Sigmoid colon (tissue), 7 donors: Measurements from ENCODE around the gene RPN2. TPM values are rescaled to one million over a fixed set of nuclear protein-coding genes. Genes with fewer than 3 reads are reported as not detected.

Experiments
- DNase-seq: peaks from one replicate; pipeline ENCODE4 v3.0.0-alpha.2; 2019
- H3K27ac ChIP-seq, 4 donors: fragments of 200-600 bp; sonication (generic); one replicate each; pipeline ENCODE4 v1.5.1; 2016 to 2019; ENCODE audit warnings: mild to moderate bottlenecking in 1 of 4
- H3K27me3 ChIP-seq, 3 donors: fragments of 200-600 bp; sonication (generic); one replicate each; pipeline ENCODE4 v1.5.1; 2019; ENCODE audit warnings: mild to moderate bottlenecking in 1 of 3
- H3K36me3 ChIP-seq, 4 donors: fragments of 200-600 bp; sonication (generic); one replicate each; pipeline ENCODE4 v1.5.1; 2016 to 2019
- H3K4me1 ChIP-seq, 4 donors: fragments of 200-600 bp; sonication (generic); one replicate each; pipeline ENCODE4 v1.5.1; 2017 to 2019
- H3K4me3 ChIP-seq, 4 donors: fragments of 200-600 bp; sonication (generic); one replicate each; pipeline ENCODE4 v1.5.1; 2017 to 2019; ENCODE audit warnings: mild to moderate bottlenecking in 2 of 4, moderate library complexity in 1 of 4
- H3K9me3 ChIP-seq, 4 donors: fragments of 200-600 bp in 3 of 4; sonication (generic) in 3 of 4; one replicate each; pipeline versions ENCODE4 v1.5.1 to v1.6.1; 2013 to 2019
- EP300 ChIP-seq, 4 donors: sonication (generic); formaldehyde crosslinking; IDR thresholded peaks; one replicate each; pipeline ENCODE4 v1.6.1; 2017; ENCODE audit warnings: antibody characterized with exemption in 4 of 4
- POLR2A ChIP-seq, 2 donors: fragments of 450-650 bp; IDR thresholded peaks; one replicate each; pipeline ENCODE4 v1.6.1; 2016; ENCODE audit warnings: antibody characterized with exemption in 2 of 2, mild to moderate bottlenecking in 2 of 2, moderate library complexity in 2 of 2
- POLR2AphosphoS5 ChIP-seq, 4 donors: sonication (generic); formaldehyde crosslinking; IDR thresholded peaks; one replicate each; pipeline ENCODE4 v1.6.1; 2017; ENCODE audit warnings: antibody characterized with exemption in 4 of 4
- WGBS, 2 donors: extraction: QIAGEN DNeasy Blood & Tissue Kit; methylation state at CpG; one replicate each; pipeline ENCODE4 v1.1.7; 2013; 5-methylcytosine and 5-hydroxymethylcytosine counted together
- intact Hi-C: fragments of 100-400 bp; cut with DNase I; formaldehyde crosslinking; loops from one replicate; pipeline ENCODE4 v1.15.1; 2023
- polyA plus RNA-seq, 3 donors: library from polyadenylated mRNA; stranded (reverse); fragments of 200-250 nt; gene quantifications; one replicate each; pipeline ENCODE4 v1.2.3, GENCODE V29; 2013
- total RNA-seq, 4 donors: library from RNA; depleted of rRNA; stranded (reverse); fragments of >200 nt; gene quantifications; one replicate each; pipeline ENCODE4 v1.1.0, GENCODE V29; 2016
- TF ChIP-seq, protein P1 (sequence below), 4 experiments: fragments of 450-650 bp in 3 of 4; fragments of 200-600 bp in 1 of 4; IDR thresholded peaks; one replicate each; pipeline ENCODE4 v1.5.1; 2016 to 2019; ENCODE audit warnings: antibody characterized with exemption in 4 of 4, mild to moderate bottlenecking in 3 of 4, moderate library complexity in 2 of 4
- donor health status: healthy with polysubstance abuse.
- donor health status: Bipolar disorder and iron deficiency.
- donor health status: healthy.

The RPN2 gene
- total and polyA plus RNA-seq, 7 donors = 21.6 to 142 (median 72.8) TPM

DNA sequence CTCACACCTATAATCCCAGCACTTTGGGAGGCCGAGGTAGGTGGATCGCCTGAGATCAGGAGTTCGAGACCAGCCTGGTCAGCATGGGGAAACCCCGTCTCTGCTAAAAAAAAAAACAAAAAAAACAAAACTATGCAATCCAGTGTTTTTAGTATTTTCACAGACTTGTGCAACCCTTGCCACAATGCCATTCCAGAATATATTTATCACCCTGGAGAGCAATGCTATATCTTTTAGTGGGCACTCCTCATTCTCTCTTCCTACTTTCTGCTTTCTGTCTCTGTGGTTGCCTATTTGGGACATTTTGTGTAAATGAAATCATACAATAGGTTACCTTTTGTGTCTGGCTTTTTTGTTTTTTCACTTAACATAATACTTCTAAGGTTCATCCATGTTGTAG, 39.3 kb downstream of the RPN2 start:
- intact Hi-C loops = no loop called here
- no peak for DNase-seq
- Histone ChIP-seq H3K4me1 (peaks cover 0 to 34% (median 26%) of the 10 kb centered on the region in 4 donors), H3K36me3 (peaks cover 0 to 59% (median 13%) of the 10 kb centered on the region in 4 donors), H3K4me3 (no peak overlapping the region), H3K27me3 (no peaks in the 10 kb centered on the region), H3K27ac (no peak overlapping the region), H3K9me3 (no peaks in the 10 kb centered on the region)
- 97 to 99% methylated on average over 4 of the region's 4 CpGs for WGBS, 2 donors
- TF ChIP-seq, protein P1, sequence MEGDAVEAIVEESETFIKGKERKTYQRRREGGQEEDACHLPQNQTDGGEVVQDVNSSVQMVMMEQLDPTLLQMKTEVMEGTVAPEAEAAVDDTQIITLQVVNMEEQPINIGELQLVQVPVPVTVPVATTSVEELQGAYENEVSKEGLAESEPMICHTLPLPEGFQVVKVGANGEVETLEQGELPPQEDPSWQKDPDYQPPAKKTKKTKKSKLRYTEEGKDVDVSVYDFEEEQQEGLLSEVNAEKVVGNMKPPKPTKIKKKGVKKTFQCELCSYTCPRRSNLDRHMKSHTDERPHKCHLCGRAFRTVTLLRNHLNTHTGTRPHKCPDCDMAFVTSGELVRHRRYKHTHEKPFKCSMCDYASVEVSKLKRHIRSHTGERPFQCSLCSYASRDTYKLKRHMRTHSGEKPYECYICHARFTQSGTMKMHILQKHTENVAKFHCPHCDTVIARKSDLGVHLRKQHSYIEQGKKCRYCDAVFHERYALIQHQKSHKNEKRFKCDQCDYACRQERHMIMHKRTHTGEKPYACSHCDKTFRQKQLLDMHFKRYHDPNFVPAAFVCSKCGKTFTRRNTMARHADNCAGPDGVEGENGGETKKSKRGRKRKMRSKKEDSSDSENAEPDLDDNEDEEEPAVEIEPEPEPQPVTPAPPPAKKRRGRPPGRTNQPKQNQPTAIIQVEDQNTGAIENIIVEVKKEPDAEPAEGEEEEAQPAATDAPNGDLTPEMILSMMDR (IDR thresholded peaks at IDR 0.05) = no peak
- no peak for TF ChIP-seq POLR2A (IDR thresholded peaks at IDR 0.05)
- TF ChIP-seq POLR2AphosphoS5 (IDR thresholded peaks at IDR 0.05) = no peak
- TF ChIP-seq EP300 (IDR thresholded peaks at IDR 0.05) = no peak

DNA sequence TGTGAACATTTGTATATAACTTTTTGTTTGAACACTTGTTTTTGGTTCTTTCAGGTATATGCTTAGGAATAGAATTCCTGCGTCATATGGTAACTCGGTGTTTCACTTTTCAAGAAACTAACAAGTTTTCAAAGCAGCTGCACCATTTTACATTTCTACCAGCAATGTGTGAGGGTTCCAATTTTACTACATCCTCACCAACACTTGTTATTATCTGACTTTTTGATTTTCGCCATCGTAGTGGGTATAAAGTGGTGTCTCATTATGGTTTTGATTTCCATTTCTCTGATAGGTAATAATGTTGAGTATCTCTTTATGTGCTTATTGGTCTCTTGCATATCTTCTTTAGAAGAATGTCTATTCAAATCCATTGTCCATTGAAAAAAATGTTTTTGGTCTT, 39.8 kb downstream of the RPN2 start:
- intact Hi-C loops = no loop called here
- no peaks in the 10 kb centered on the region for H3K27me3 ChIP-seq
- TF ChIP-seq EP300 (IDR thresholded peaks at IDR 0.05) (no peak), POLR2AphosphoS5 (IDR thresholded peaks at IDR 0.05) (no peak), POLR2A (IDR thresholded peaks at IDR 0.05) (no peak)
- TF ChIP-seq, protein P1 (IDR thresholded peaks at IDR 0.05) = no peak
- 86 to 88% methylated on average over 4 of the region's 4 CpGs for WGBS, 2 donors
- H3K4me1 ChIP-seq = peaks cover 0 to 39% (median 26%) of the 10 kb centered on the region in 4 donors
- DNase-seq = no peak
- no peaks in the 10 kb centered on the region for H3K9me3 ChIP-seq
- H3K4me3 ChIP-seq = no peak overlapping the region
- H3K27ac ChIP-seq = no peak overlapping the region
- peaks cover 2 to 59% (median 14%) of the 10 kb centered on the region in 4 donors for H3K36me3 ChIP-seq

DNA sequence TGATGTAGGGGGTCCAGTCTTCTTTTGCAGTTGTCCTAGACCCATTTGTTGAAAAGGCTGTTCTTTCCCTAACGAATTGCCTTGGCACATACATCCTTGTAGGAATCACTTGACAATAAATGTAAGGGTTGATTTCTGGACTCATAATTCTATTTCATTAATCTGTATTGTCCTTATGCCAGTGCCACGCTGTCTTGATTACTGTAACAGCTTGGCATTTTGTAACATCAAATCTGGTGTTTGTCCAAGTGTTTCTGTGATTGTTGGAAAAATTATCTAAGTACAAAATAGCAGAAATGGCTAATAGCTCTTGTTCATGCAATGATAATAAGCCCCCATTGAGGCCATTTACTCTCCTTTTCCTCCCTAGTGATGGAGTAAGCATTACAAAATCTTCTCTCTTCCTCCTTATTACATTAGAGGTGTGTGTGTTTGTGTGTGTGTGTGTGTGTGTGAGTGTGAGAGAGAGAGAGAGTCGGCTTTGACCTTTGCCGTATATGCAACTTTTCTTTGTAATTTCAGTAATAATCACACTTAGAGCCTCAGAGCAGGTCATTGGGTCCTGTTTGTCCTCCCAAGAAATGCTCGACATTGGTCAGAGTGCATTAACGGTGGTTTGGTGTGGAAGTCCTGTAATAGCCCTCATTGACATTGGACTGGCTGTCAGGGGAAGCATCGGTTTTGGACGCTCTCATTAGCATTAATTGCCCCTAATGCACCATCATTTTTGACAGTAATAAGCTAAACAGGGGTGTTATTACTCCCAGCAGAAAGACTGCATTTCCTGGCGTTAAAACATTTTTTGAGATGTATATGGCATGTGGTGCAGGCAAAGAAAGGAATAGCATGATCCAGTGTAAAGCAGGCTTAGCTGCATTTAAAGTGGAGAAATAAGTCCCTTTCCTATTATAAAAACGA, 40.9 kb downstream of the RPN2 start:
- 82 to 86% methylated on average over 10 of the region's 10 CpGs for WGBS, 2 donors
- Histone ChIP-seq H3K36me3 (peaks cover 11 to 60% (median 18%) of the 10 kb centered on the region in 4 donors), H3K4me3 (no peak overlapping the region), H3K4me1 (peaks cover 0 to 39% (median 26%) of the 10 kb centered on the region in 4 donors), H3K27me3 (no peaks in the 10 kb centered on the region), H3K27ac (peak overlapping the region; percentile 55 to 66 (median 64)), H3K9me3 (no peaks in the 10 kb centered on the region)
- no peak for DNase-seq
- intact Hi-C loops = no loop called here
- TF ChIP-seq POLR2A (IDR thresholded peaks at IDR 0.05) (no peak), POLR2AphosphoS5 (IDR thresholded peaks at IDR 0.05) (no peak), EP300 (IDR thresholded peaks at IDR 0.05) (no peak)
- TF ChIP-seq, protein P1 (IDR thresholded peaks at IDR 0.05) = no peak

DNA sequence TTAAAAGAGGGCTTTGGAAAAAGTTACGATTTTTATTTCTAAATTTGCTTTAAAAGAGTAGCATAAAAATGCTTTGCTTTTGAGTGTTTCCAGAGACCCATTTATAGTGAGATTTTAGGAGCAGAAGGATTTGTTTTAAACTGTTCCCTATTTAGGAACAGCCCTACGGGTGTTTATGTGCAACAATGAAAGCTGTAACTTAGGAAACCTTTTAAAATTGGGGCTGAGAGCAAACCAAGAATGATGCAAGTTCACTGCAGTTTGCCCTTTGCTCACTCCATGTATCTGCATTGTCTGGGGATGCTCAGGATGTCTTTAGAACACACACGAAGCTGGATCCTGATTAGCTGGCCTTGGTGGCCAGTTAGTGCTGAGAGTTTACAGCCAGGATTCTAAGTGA, 41.6 kb downstream of the RPN2 start:
- DNase-seq = no peak
- H3K4me3 ChIP-seq = no peak overlapping the region
- H3K27ac ChIP-seq = peak overlapping the region; percentile 55 to 66 (median 64)
- TF ChIP-seq, protein P1 (IDR thresholded peaks at IDR 0.05) = no peak
- peak in 1 of 4 donors; percentile 19 for TF ChIP-seq POLR2AphosphoS5 (IDR thresholded peaks at IDR 0.05)
- intact Hi-C loops = no loop called here
- WGBS, 2 donors = 39 to 61% methylated on average over 3 of the region's 3 CpGs
- peaks cover 17 to 60% (median 23%) of the 10 kb centered on the region in 4 donors for H3K36me3 ChIP-seq
- H3K27me3 ChIP-seq = no peaks in the 10 kb centered on the region
- no peaks in the 10 kb centered on the region for H3K9me3 ChIP-seq
- H3K4me1 ChIP-seq = peaks cover 0 to 39% (median 26%) of the 10 kb centered on the region in 4 donors
